Inflammatory macrophage treated with lipopolysaccharide for 1 hour (primary cell): ENCODE results near the gene NLRP6.
"Not testable (repeated sequence)": the region's sequence is repeated elsewhere in the genome, so short reads cannot be mapped to it uniquely, and the experiment has no call there.

Experiments used
- DNase-seq, 2 donors: peaks; one replicate each; pipeline ENCODE4 v3.0.0-alpha.2; 2020 to 2022

The NLRP6 gene

GRCh38 chr11:309979-310572, 31.9 kb downstream of the NLRP6 start:
- DNase-seq, result not testable (repeated sequence)

GRCh38 chr11:311013-311748, 33.0 kb downstream of the NLRP6 start:
- not testable (repeated sequence) for DNase-seq

- DNase-seq, result no peak
Measured at GRCh38 chr11:312092-312816, 34.0 kb downstream of the NLRP6 start.

- no peak for DNase-seq
Measured at GRCh38 chr11:313304-313786, 35.1 kb downstream of the NLRP6 start.

GRCh38 chr11:313787-314553, 35.8 kb downstream of the NLRP6 start, which contains the start of gene IFITM1:
TSS of gene IFITM1 (plus strand) at chr11:314040. CDS start at chr11:314171, 131 bp downstream.
- DNase-seq, result no peak

- DNase-seq, result not testable (repeated sequence)
Measured at GRCh38 chr11:314554-314875, 36.3 kb downstream of the NLRP6 start.

- DNase-seq, result no peak
Measured at GRCh38 chr11:315051-315481, 36.9 kb downstream of the NLRP6 start.

- DNase-seq, result no peak
Measured at GRCh38 chr11:315516-315994, 37.3 kb downstream of the NLRP6 start.

GRCh38 chr11:316031-316701, 38.0 kb downstream of the NLRP6 start:
- DNase-seq, result no peak

GRCh38 chr11:316891-317301, 38.7 kb downstream of the NLRP6 start:
- DNase-seq, result no peak

- DNase-seq, result not testable (repeated sequence)
Measured at GRCh38 chr11:317668-318404, 39.6 kb downstream of the NLRP6 start.

- DNase-seq, result not testable (repeated sequence)
Measured at GRCh38 chr11:318405-319120, 40.4 kb downstream of the NLRP6 start.

GRCh38 chr11:319121-319887, 41.1 kb downstream of the NLRP6 start:
- not testable (repeated sequence) for DNase-seq

GRCh38 chr11:319888-320273, 41.7 kb downstream of the NLRP6 start:
- not testable (repeated sequence) for DNase-seq

GRCh38 chr11:324156-324555, 45.9 kb downstream of the NLRP6 start:
- no peak for DNase-seq

GRCh38 chr11:324593-325517, 46.6 kb downstream of the NLRP6 start:
- DNase-seq, result not testable (repeated sequence)

- DNase-seq, result no peak
Measured at GRCh38 chr11:325796-326591, 47.8 kb downstream of the NLRP6 start.

GRCh38 chr11:326592-326841, 48.3 kb downstream of the NLRP6 start:
- no peak for DNase-seq
